MM.1S (cell line): ENCODE data around the gene PTPRG.

ENCODE experiments used
- DNase-seq: peaks from one replicate; pipeline ENCODE4 v3.0.0-alpha.2; 2015
- H2AFZ ChIP-seq: fragments of 300-600 bp; sonication (generic); 2 replicates; pipeline ENCODE4 v1.6.0; 2016; ENCODE audit warnings: antibody characterized with exemption, low read length
- H3F3A ChIP-seq: fragments of 300-600 bp; sonication (generic); 2 replicates; pipeline ENCODE4 v1.6.1; 2016; ENCODE audit warnings: mild to moderate bottlenecking, antibody characterized with exemption, low read length, moderate library complexity, mixed read lengths; ENCODE audit not compliant: insufficient read depth
- H3K27ac ChIP-seq: fragments of 300-600 bp; sonication (generic); 2 replicates; pipeline ENCODE4 v1.5.1; 2016; ENCODE audit warnings: mild to moderate bottlenecking, low read length
- H3K27me3 ChIP-seq: fragments of 300-600 bp; sonication (generic); replicated peaks from 2 replicates; pipeline ENCODE4 v1.6.0; 2016; ENCODE audit warnings: low read length; ENCODE audit not compliant: insufficient read depth
- H3K36me3 ChIP-seq: fragments of 300-600 bp; sonication (generic); replicated peaks from 2 replicates; pipeline ENCODE4 v1.6.1; 2016; ENCODE audit warnings: mild to moderate bottlenecking, low read length, mixed read lengths; ENCODE audit not compliant: insufficient read depth
- H3K4me1 ChIP-seq: fragments of 300-600 bp; sonication (generic); 2 replicates; pipeline ENCODE4 v1.6.1; 2016; ENCODE audit warnings: low read length, mixed read lengths
- H3K4me2 ChIP-seq: fragments of 300-600 bp; sonication (generic); 2 replicates; pipeline ENCODE4 v1.6.0; 2016; ENCODE audit warnings: low read depth, low read length
- H3K4me3 ChIP-seq: fragments of 300-600 bp; sonication (generic); 2 replicates; pipeline ENCODE4 v1.5.1; 2016; ENCODE audit warnings: low read length, mixed read lengths
- H3K79me2 ChIP-seq: fragments of 300-600 bp; sonication (generic); 2 replicates; pipeline ENCODE4 v1.6.1; 2016; ENCODE audit warnings: mixed run types, low read length, mixed read lengths
- H3K9ac ChIP-seq: fragments of 300-600 bp; sonication (generic); 2 replicates; pipeline ENCODE4 v1.6.1; 2016; ENCODE audit warnings: low read length, mixed read lengths
- H3K9me2 ChIP-seq: fragments of 300-600 bp; sonication (generic); replicated peaks from 2 replicates; pipeline ENCODE4 v1.6.1; 2016; ENCODE audit warnings: mild to moderate bottlenecking, low read length, mixed read lengths; ENCODE audit not compliant: insufficient read depth
- H3K9me3 ChIP-seq: fragments of 300-600 bp; sonication (generic); replicated peaks from 2 replicates; pipeline ENCODE4 v1.6.1; 2016; ENCODE audit warnings: mild to moderate bottlenecking, low read length, mixed read lengths; ENCODE audit not compliant: insufficient read depth
- H4K20me1 ChIP-seq: fragments of 300-600 bp; sonication (generic); 2 replicates; pipeline ENCODE4 v1.6.1; 2016; ENCODE audit warnings: mild to moderate bottlenecking, low read length, moderate library complexity, mixed read lengths; ENCODE audit not compliant: insufficient read depth
- EZH2 ChIP-seq: fragments of 300-600 bp; sonication (generic); optimal IDR thresholded peaks from 2 replicates; pipeline ENCODE3; 2017; ENCODE audit warnings: low read depth, mild to moderate bottlenecking, antibody characterized with exemption, low read length, mixed read lengths
- EZH2phosphoT487 ChIP-seq: fragments of 300-600 bp; sonication (generic); IDR thresholded peaks from 2 replicates; pipeline ENCODE4 v1.6.1; 2018; ENCODE audit warnings: antibody characterized with exemption, low read length
- TF ChIP-seq, protein P1 (sequence below): fragments of 300-600 bp; sonication (generic); IDR thresholded peaks from 2 replicates; pipeline ENCODE4 v1.5.1; 2016; ENCODE audit warnings: antibody characterized with exemption, low read length, mixed read lengths

Gene PTPRG

DNA sequence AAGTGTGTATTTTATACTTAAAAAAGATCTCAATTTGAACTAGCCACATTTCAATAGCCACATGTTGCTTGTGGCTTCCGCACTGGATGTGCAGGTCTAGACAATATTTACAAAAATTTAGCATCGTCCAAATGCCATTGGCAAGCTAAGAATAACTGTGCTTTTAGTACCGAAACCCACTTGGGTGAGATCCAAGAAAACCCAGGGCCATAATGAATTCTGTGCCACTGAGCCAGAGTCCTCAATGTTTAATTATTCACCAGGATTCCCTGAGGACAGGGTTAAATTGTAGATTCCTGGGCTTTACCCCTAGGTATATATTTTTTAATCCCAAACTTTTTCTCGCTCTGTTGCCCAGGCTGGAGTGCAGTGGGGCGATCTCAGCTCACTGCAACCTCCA, 22.9 kb upstream of the PTPRG start:
- Histone ChIP-seq H3K4me1 (no peaks in the 10 kb centered on the region), H4K20me1 (no peaks in the 10 kb centered on the region), H3F3A (no peaks in the 10 kb centered on the region), H2AFZ (no peak overlapping the region), H3K9me3 (no peaks in the 10 kb centered on the region), H3K9ac (no peak overlapping the region), H3K36me3 (no peaks in the 10 kb centered on the region), H3K4me2 (no peak overlapping the region), H3K79me2 (no peaks in the 10 kb centered on the region), H3K27ac (no peak overlapping the region), H3K27me3 (no peaks in the 10 kb centered on the region), H3K9me2 (no peaks in the 10 kb centered on the region), H3K4me3 (no peak overlapping the region)
- DNase-seq, result no peak
- TF ChIP-seq, protein P1, sequence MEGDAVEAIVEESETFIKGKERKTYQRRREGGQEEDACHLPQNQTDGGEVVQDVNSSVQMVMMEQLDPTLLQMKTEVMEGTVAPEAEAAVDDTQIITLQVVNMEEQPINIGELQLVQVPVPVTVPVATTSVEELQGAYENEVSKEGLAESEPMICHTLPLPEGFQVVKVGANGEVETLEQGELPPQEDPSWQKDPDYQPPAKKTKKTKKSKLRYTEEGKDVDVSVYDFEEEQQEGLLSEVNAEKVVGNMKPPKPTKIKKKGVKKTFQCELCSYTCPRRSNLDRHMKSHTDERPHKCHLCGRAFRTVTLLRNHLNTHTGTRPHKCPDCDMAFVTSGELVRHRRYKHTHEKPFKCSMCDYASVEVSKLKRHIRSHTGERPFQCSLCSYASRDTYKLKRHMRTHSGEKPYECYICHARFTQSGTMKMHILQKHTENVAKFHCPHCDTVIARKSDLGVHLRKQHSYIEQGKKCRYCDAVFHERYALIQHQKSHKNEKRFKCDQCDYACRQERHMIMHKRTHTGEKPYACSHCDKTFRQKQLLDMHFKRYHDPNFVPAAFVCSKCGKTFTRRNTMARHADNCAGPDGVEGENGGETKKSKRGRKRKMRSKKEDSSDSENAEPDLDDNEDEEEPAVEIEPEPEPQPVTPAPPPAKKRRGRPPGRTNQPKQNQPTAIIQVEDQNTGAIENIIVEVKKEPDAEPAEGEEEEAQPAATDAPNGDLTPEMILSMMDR, result no peak
- no peak for TF ChIP-seq EZH2phosphoT487
- no peak for TF ChIP-seq EZH2

DNA sequence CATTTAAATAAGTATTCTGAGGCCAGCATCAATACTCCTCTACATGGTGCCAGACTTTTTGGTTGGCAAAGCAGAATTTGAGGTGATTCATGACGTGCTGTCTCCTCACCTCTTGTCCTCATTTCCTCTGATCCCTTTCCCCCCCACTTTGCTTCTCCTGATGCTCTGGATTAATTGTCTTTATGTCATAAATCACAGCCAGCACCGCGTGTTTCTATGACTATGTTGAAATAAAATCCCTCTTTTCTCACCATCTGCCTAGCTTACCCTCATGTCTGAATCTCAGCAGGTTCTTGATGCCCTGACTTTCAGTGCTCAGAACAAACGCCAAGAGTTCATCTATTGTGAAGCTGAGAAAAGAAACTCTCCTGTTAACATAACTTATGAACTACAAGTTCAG, 19.7 kb upstream of the PTPRG start:
- H3K4me3 ChIP-seq, result no peak overlapping the region
- no peaks in the 10 kb centered on the region for H3K9me2 ChIP-seq
- H3K27ac ChIP-seq, result no peak overlapping the region
- no peak for DNase-seq
- H3F3A ChIP-seq, result no peaks in the 10 kb centered on the region
- TF ChIP-seq, protein P1, result no peak
- TF ChIP-seq EZH2, result no peak
- no peaks in the 10 kb centered on the region for H3K9me3 ChIP-seq
- H2AFZ ChIP-seq, result no peak overlapping the region
- H3K4me1 ChIP-seq, result no peaks in the 10 kb centered on the region
- no peaks in the 10 kb centered on the region for H4K20me1 ChIP-seq
- no peaks in the 10 kb centered on the region for H3K79me2 ChIP-seq
- no peak overlapping the region for H3K4me2 ChIP-seq
- no peaks in the 10 kb centered on the region for H3K27me3 ChIP-seq
- no peak overlapping the region for H3K9ac ChIP-seq
- H3K36me3 ChIP-seq, result no peaks in the 10 kb centered on the region

DNA sequence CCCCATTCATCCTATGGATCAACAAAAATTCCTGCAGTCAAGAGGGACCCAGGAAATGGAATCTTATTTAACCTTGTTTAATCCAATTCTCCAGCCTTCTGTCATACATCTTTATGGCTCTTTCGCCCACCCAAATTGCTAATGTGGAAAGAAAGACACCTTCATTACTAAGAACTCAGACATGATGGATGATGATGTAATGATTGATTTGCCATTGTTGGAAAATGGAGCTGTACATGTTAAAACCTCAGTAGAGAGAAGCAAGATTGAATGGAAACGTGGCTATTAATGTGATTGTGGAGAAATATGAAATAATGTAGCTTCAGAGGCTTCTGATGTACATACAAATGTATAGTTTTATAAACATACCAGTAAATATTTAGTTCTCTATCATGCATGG, 15.7 kb upstream of the PTPRG start:
- no peak overlapping the region for H3K9ac ChIP-seq
- no peak overlapping the region for H2AFZ ChIP-seq

More for the DNA sequence above, 15.7 kb upstream of the PTPRG start:
- TF ChIP-seq EZH2 (no peak), EZH2phosphoT487 (no peak)
- TF ChIP-seq, protein P1, result no peak
- Histone ChIP-seq H3K9me2 (no peaks in the 10 kb centered on the region), H3K27ac (no peak overlapping the region), H3K9me3 (no peaks in the 10 kb centered on the region), H3K4me3 (no peak overlapping the region), H3K27me3 (no peaks in the 10 kb centered on the region), H3F3A (no peaks in the 10 kb centered on the region), H3K79me2 (no peaks in the 10 kb centered on the region), H4K20me1 (no peaks in the 10 kb centered on the region), H3K36me3 (no peaks in the 10 kb centered on the region), H3K4me1 (no peaks in the 10 kb centered on the region), H3K4me2 (no peak overlapping the region)
- DNase-seq, result no peak
